Endothelial cell (in vitro differentiated cells): Measurements from ENCODE around the gene GPR63. TPM values are rescaled to one million over a fixed set of nuclear protein-coding genes. Genes with fewer than 3 reads are reported as not detected.

Experiments
- DNase-seq: peaks from one replicate; pipeline ENCODE4 v3.0.0; 2021; ENCODE audit warnings: low spot score
- H3K27ac Mint-ChIP-seq: one replicate; pipeline ENCODE4 v1.8.0; 2021; ENCODE audit warnings: mixed read lengths, inconsistent platforms; ENCODE audit not compliant: unreplicated experiment
- H3K27me3 Mint-ChIP-seq: one replicate; pipeline ENCODE4 v1.8.0; 2021; ENCODE audit warnings: mild to moderate bottlenecking, moderate library complexity, mixed read lengths, inconsistent platforms; ENCODE audit not compliant: unreplicated experiment
- H3K36me3 Mint-ChIP-seq: one replicate; pipeline ENCODE4 v1.8.0; 2021; ENCODE audit warnings: mild to moderate bottlenecking, low read depth, mixed read lengths, inconsistent platforms; ENCODE audit not compliant: unreplicated experiment
- H3K4me1 Mint-ChIP-seq: one replicate; pipeline ENCODE4 v1.8.0; 2021; ENCODE audit warnings: mild to moderate bottlenecking, mixed read lengths, inconsistent platforms; ENCODE audit not compliant: unreplicated experiment
- H3K4me3 Mint-ChIP-seq: one replicate; pipeline ENCODE4 v1.8.0; 2021; ENCODE audit warnings: mild to moderate bottlenecking, mixed read lengths, inconsistent platforms; ENCODE audit not compliant: unreplicated experiment
- H3K9me3 Mint-ChIP-seq: one replicate; pipeline ENCODE4 v1.8.0; 2021; ENCODE audit warnings: mixed read lengths, inconsistent platforms; ENCODE audit not compliant: unreplicated experiment
- total RNA-seq: library from RNA; stranded (reverse); fragmentation: NEBNext Ultra II Directional; extraction: Animal tissue kit (Norgen Biotek cat#: 25700); gene quantifications from one replicate; pipeline ENCODE4 v1.2.1, GENCODE V29; 2021; ENCODE audit not compliant: unreplicated experiment
- TF ChIP-seq, protein P1 (sequence below): fragments of 200-600 bp; sonication (generic); IDR thresholded peaks from one replicate; pipeline ENCODE4 v1.5.0; 2021; ENCODE audit warnings: antibody characterized with exemption; ENCODE audit not compliant: unreplicated experiment

The GPR63 gene
- total RNA-seq, 1 donor from 2014 or later: 1.5 TPM

DNA sequence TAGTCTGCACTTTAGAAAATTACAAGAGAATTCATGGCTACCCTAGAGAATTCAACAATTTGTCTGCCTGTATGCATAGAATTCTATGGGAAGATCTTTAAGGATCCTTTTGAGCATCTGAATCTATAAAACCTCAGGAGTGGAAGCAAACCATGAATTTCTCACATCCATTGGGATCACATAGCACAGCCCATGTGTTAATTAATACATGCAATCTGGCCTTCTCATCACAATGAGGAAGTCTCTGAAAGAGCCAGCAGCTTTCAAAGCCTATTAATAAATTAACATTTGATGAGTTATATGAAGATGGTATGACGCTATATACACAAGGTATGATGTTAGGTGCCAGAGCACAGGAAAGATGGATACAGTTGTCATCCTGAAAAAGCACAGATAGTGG lies 35.7 kb upstream of the GPR63 start:
- no peak for DNase-seq
- H3K36me3 Mint-ChIP-seq: no peaks in the 10 kb centered on the region
- no peaks in the 10 kb centered on the region for H3K9me3 Mint-ChIP-seq
- no peak overlapping the region for H3K4me3 Mint-ChIP-seq
- H3K4me1 Mint-ChIP-seq: no peaks in the 10 kb centered on the region
- H3K27me3 Mint-ChIP-seq: no peaks in the 10 kb centered on the region
- TF ChIP-seq, protein P1, sequence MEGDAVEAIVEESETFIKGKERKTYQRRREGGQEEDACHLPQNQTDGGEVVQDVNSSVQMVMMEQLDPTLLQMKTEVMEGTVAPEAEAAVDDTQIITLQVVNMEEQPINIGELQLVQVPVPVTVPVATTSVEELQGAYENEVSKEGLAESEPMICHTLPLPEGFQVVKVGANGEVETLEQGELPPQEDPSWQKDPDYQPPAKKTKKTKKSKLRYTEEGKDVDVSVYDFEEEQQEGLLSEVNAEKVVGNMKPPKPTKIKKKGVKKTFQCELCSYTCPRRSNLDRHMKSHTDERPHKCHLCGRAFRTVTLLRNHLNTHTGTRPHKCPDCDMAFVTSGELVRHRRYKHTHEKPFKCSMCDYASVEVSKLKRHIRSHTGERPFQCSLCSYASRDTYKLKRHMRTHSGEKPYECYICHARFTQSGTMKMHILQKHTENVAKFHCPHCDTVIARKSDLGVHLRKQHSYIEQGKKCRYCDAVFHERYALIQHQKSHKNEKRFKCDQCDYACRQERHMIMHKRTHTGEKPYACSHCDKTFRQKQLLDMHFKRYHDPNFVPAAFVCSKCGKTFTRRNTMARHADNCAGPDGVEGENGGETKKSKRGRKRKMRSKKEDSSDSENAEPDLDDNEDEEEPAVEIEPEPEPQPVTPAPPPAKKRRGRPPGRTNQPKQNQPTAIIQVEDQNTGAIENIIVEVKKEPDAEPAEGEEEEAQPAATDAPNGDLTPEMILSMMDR: no peak
- H3K27ac Mint-ChIP-seq: no peak overlapping the region

DNA sequence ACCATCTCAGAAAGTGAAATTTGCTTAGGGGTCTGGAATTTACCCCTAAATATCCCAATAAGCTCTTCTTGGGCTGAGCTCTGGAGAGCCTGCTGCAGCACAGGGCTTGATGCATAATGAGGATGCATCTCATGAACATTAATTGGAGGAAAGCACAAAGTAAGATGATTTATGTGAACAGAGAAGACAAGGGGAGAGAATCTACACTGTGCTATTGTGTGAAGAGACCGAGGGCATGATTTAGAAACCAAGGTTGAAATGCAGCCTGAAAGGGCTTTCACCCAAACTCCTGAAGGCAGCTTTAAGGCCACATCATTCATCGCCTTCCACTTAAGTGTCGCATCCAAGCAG lies 27.8 kb upstream of the GPR63 start:
- Mint-ChIP-seq H3K36me3 (peaks cover 3% of the 10 kb centered on the region), H3K4me1 (peaks cover 4% of the 10 kb centered on the region), H3K9me3 (no peaks in the 10 kb centered on the region), H3K27me3 (no peaks in the 10 kb centered on the region), H3K27ac (no peak overlapping the region), H3K4me3 (no peak overlapping the region)
- no peak for DNase-seq
- TF ChIP-seq, protein P1: no peak

DNA sequence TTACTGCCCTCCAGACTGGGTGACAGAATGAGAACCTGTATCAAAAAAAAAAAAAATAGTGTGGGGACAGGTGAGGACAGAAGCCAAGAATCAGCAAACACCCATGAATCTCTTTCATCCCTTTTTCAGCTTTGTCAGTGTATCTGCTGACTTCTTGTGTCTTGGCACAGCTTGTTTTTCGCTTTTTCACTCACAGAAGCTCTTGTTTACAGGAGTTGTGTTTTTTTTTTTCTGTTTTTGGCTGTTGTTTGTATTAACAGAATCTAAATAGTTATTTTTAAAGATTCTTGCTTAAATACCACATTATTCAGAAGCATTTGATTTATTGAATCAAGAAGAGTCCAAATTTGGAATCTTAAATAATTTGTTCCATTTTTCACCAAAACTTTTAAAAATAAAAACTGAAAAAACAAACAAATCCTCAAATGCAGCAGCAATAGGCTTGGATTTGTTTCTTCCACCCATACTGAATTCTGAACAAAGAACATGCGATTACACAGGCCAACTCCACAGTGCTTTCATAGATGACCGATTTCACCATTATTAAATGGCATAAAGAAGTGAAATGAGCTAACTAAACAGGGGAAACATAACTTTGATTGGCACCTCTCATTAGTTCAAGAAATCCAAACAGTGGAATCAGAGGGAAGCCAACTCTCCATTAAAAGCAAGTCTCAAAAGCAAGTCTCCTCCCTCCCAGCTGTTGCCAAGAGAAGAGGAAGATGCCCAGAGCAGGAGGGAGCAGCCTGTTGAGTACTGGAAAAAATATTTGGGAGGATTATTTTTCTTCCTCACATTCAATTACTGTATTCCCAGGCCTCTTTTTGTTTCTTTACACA lies 27.2 kb upstream of the GPR63 start:
- Mint-ChIP-seq H3K4me3 (no peak overlapping the region), H3K36me3 (peaks cover 3% of the 10 kb centered on the region), H3K4me1 (peaks cover 4% of the 10 kb centered on the region), H3K27ac (no peak overlapping the region), H3K27me3 (no peaks in the 10 kb centered on the region), H3K9me3 (no peaks in the 10 kb centered on the region)
- no peak for DNase-seq
- TF ChIP-seq, protein P1: no peak

DNA sequence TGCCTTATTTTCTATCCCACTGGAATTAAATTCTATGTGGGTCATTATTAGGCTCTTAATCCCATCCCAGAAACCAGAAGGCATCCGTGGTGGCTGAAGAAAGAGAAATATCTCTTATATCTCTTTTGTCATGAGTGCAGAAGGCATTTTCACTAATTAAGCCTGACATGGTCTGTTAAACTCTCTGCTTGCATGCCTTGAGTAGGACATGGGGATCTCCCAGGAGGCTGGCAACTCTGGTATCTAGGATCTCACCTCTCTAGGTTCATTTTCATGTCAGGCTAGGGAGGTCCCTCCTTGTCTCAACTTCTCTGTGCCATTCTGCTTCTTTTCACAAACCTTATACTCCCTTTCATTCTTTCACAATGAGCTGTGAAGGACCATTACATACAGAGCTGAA lies 25.3 kb upstream of the GPR63 start:
- no peak overlapping the region for H3K4me3 Mint-ChIP-seq
- H3K4me1 Mint-ChIP-seq: peaks cover 4% of the 10 kb centered on the region
- peaks cover 3% of the 10 kb centered on the region for H3K36me3 Mint-ChIP-seq
- H3K27me3 Mint-ChIP-seq: no peaks in the 10 kb centered on the region
- no peak overlapping the region for H3K27ac Mint-ChIP-seq
- no peaks in the 10 kb centered on the region for H3K9me3 Mint-ChIP-seq
- TF ChIP-seq, protein P1: no peak
- no peak for DNase-seq

DNA sequence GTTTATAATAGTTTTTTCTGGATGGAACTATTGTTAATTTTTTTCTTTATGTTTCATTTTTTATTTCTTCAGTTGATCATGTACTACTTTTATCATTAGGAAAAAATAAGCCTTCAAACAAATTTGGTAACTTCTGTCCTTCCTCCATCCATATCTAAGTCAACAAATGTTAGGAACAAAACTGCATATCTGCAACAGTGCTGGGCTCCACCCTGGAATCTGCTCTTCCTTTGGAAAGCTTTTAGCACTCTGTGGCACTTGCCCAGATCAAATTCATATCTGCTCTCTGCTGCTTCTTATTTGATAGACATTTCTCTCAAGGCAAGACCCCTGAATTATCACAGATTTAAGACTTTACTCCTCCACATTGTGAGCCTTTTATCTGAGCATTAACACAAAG lies 24.3 kb upstream of the GPR63 start:
- DNase-seq: no peak
- Mint-ChIP-seq H3K27ac (no peak overlapping the region), H3K4me3 (no peak overlapping the region), H3K9me3 (no peaks in the 10 kb centered on the region), H3K36me3 (peaks cover 3% of the 10 kb centered on the region), H3K27me3 (no peaks in the 10 kb centered on the region), H3K4me1 (peaks cover 4% of the 10 kb centered on the region)
- TF ChIP-seq, protein P1: no peak
